Lung (tissue), 12 donors: ENCODE results near the gene ITGB1. TPM values are rescaled to one million over a fixed set of nuclear protein-coding genes. Genes with fewer than 3 reads are reported as not detected.

Source experiments
- ATAC-seq: fragments of 200-7000 bp; cut with Tn5 transposase; one replicate; pipeline ENCODE4 v1.9.1; 2020; ENCODE audit warnings: moderate number of reproducible peaks; ENCODE audit not compliant: insufficient read depth, low FRiP score
- DNase-seq, 3 donors: peaks; one replicate each; pipeline ENCODE4 v3.0.0-alpha.2; 2013 to 2017
- H3K27ac ChIP-seq, 2 donors: one replicate each; pipeline ENCODE4 v1.5.1; 2013; ENCODE audit warnings: mild to moderate bottlenecking in 2 of 2, moderate library complexity in 2 of 2, control low read depth in 1 of 2, inconsistent platforms in 1 of 2, low read depth in 1 of 2, low read length in 1 of 2
- H3K27me3 ChIP-seq, 3 donors: one replicate each; pipeline ENCODE4 v1.5.1; 2013; ENCODE audit warnings: low read length in 2 of 3; ENCODE audit not compliant: control insufficient read depth in 3 of 3, insufficient read depth in 3 of 3
- H3K36me3 ChIP-seq, 4 donors: one replicate each; pipeline ENCODE4 v1.5.1; 2013; ENCODE audit warnings: low read length in 4 of 4, mild to moderate bottlenecking in 1 of 4, moderate library complexity in 1 of 4; ENCODE audit not compliant: control insufficient read depth in 4 of 4, insufficient read depth in 4 of 4
- H3K4me1 ChIP-seq, 5 donors: one replicate each; pipeline ENCODE4 v1.5.1; 2013; ENCODE audit warnings: low read length in 5 of 5, mild to moderate bottlenecking in 2 of 5, moderate library complexity in 1 of 5; ENCODE audit not compliant: control insufficient read depth in 5 of 5, insufficient read depth in 5 of 5
- H3K4me3 ChIP-seq: one replicate; pipeline ENCODE4 v1.5.1; 2013; ENCODE audit warnings: mild to moderate bottlenecking, control low read depth, moderate library complexity
- H3K9ac ChIP-seq, 2 donors: one replicate each; pipeline ENCODE4 v1.5.1; 2013; ENCODE audit warnings: low read length in 2 of 2, control low read depth in 1 of 2; ENCODE audit not compliant: insufficient read depth in 1 of 2
- H3K9me3 ChIP-seq, 4 donors: one replicate each; pipeline ENCODE4 v1.5.1; 2013; ENCODE audit warnings: low read length in 3 of 4, mild to moderate bottlenecking in 1 of 4, moderate library complexity in 1 of 4; ENCODE audit not compliant: control insufficient read depth in 4 of 4, insufficient read depth in 3 of 4
- WGBS, 2 donors: extraction: QIAGEN DNeasy Blood & Tissue Kit; methylation state at CpG; one replicate each; pipeline ENCODE4 v1.1.7; 2013; 5-methylcytosine and 5-hydroxymethylcytosine counted together
- polyA plus RNA-seq, 2 donors: library from polyadenylated mRNA; stranded (reverse); fragments of 200-250 nt; gene quantifications; one replicate each; pipeline ENCODE4 v1.2.1, GENCODE V29; 2013
- total RNA-seq, 2 donors: library from RNA; depleted of rRNA in 1 of 2; stranded (reverse); fragments of >200 nt in 1 of 2; gene quantifications; one replicate each; pipeline ENCODE4 v1.2.1, GENCODE V29; 2014 to 2021
- TF ChIP-seq, protein P1 (sequence below): IDR thresholded peaks from 2 replicates; pipeline ENCODE4 v1.5.1; 2012; ENCODE audit warnings: mild to moderate bottlenecking; ENCODE audit errors: control extremely low read depth, extremely low read depth
- donor health status: control.
- donor health status: control.
- donor health status: Bipolar disorder and iron deficiency.
- donor health status: healthy.
- donor health status: DM: yes; HTN: yes; CAD: no.

ITGB1 gene
- total and polyA plus RNA-seq, 4 donors: 105 to 445 (median 333) TPM

DNA sequence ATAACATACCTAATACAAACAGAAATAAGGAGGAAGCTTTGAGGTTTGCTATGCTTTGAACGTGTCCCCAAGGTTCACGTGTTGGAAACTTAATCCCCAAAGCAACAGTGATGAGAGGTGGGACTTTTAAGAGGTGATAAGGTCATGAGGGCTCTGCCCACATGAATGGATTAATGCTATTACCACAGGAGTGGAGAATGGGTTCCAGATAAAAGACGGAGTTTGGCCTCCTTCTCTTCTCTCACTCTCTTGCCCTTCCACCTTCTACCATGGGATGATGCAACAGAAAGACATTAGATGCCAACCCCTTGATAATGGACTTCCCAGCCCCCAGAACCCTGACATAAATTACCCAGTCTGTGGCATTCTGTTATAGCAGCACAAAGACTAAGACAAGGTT lies 9.6 kb downstream of the ITGB1 start:
- no peaks in the 10 kb centered on the region for H3K9me3 ChIP-seq
- no peak for ATAC-seq
- H3K36me3 ChIP-seq: peaks cover 0 to 5% (median 2%) of the 10 kb centered on the region in 4 donors
- DNase-seq: no peak
- no peak overlapping the region for H3K4me3 ChIP-seq
- peaks cover 6 to 38% (median 10%) of the 10 kb centered on the region in 5 donors for H3K4me1 ChIP-seq
- 44 to 62% methylated on average over 3 of the region's 3 CpGs for WGBS, 2 donors
- H3K27me3 ChIP-seq: no peaks in the 10 kb centered on the region
- H3K9ac ChIP-seq: no peak overlapping the region
- TF ChIP-seq, protein P1, sequence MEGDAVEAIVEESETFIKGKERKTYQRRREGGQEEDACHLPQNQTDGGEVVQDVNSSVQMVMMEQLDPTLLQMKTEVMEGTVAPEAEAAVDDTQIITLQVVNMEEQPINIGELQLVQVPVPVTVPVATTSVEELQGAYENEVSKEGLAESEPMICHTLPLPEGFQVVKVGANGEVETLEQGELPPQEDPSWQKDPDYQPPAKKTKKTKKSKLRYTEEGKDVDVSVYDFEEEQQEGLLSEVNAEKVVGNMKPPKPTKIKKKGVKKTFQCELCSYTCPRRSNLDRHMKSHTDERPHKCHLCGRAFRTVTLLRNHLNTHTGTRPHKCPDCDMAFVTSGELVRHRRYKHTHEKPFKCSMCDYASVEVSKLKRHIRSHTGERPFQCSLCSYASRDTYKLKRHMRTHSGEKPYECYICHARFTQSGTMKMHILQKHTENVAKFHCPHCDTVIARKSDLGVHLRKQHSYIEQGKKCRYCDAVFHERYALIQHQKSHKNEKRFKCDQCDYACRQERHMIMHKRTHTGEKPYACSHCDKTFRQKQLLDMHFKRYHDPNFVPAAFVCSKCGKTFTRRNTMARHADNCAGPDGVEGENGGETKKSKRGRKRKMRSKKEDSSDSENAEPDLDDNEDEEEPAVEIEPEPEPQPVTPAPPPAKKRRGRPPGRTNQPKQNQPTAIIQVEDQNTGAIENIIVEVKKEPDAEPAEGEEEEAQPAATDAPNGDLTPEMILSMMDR: no peak
- H3K27ac ChIP-seq: no peak overlapping the region

DNA sequence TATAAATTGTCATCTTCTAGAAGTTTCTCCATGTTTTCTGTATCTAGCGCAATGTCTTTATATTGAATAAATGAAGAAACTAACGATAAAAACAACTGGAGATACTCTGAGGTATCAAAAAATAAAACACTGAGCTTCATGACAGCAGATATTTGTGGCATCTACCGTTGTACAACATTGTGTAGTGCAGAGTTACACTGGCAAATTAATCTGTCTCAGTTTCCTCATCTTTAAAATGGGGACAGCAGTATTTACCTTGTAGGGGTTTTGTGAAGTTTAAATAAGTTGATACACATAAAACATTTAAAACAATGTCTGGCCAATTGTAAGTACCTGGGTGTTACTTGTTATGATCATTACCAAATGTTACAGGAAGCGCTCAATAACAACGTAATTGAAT lies 10.4 kb downstream of the ITGB1 start:
- DNase-seq (no peak), ATAC-seq (no peak)
- H3K4me3 ChIP-seq: no peak overlapping the region
- TF ChIP-seq, protein P1: no peak
- H3K4me1 ChIP-seq: peaks cover 3 to 40% (median 11%) of the 10 kb centered on the region in 5 donors
- 87 to 91% methylated on average over 5 of the region's 5 CpGs for WGBS, 2 donors
- H3K27ac ChIP-seq: no peak overlapping the region
- no peaks in the 10 kb centered on the region for H3K9me3 ChIP-seq
- peaks cover 0 to 4% (median under 1%) of the 10 kb centered on the region in 4 donors for H3K36me3 ChIP-seq
- H3K9ac ChIP-seq: no peak overlapping the region
- H3K27me3 ChIP-seq: no peaks in the 10 kb centered on the region

DNA sequence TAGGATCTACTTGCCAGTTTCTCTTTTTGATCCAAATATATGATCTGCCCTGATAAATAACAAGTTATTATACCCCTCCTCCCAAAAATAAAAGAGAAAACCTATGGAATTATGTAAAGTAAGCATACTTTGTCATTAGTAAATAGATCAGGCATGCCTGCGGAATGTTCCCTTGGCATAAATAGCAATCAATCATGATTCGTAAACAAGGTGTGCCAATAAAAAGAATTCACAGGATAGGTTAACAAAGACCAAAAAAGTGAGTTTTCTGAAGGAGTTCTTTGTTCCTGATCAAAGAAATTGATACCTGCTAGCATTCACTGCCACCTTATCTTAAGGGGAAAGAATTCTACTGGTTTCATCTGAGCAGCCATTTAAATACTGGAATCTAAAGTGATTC lies 11.9 kb downstream of the ITGB1 start:
- peaks cover 3 to 46% (median 16%) of the 10 kb centered on the region in 5 donors for H3K4me1 ChIP-seq
- no peak for DNase-seq
- H3K27ac ChIP-seq: no peak overlapping the region
- H3K27me3 ChIP-seq: no peaks in the 10 kb centered on the region
- 75 to 82% methylated on average over 2 of the region's 2 CpGs for WGBS, 2 donors
- peaks cover 0 to 4% (median under 1%) of the 10 kb centered on the region in 4 donors for H3K36me3 ChIP-seq
- H3K9me3 ChIP-seq: no peaks in the 10 kb centered on the region
- TF ChIP-seq, protein P1: no peak
- ATAC-seq: no peak
- H3K9ac ChIP-seq: no peak overlapping the region
- H3K4me3 ChIP-seq: no peak overlapping the region
